Epithelial cell of proximal tubule (primary cell): ENCODE data around the gene CHMP1B. TPM values are rescaled to one million over a fixed set of nuclear protein-coding genes. Genes with fewer than 3 reads are reported as not detected.
"Not testable (repeated sequence)": the region's sequence is repeated elsewhere in the genome, so short reads cannot be mapped to it uniquely, and the experiment has no call there.

Experiments
- DNase-seq: peaks from one replicate; pipeline ENCODE4 v3.0.0-alpha.2; 2011; ENCODE audit warnings: low read depth
- H3K4me3 ChIP-seq: 2 replicates; pipeline ENCODE4 v1.5.1; 2011; ENCODE audit warnings: low read depth, mild to moderate bottlenecking, low read length
- total RNA-seq: library from RNA; depleted of rRNA; stranded (reverse); fragments of >200 nt; gene quantifications from 2 replicates; pipeline ENCODE4 v1.2.3, GENCODE V29; 2015
- TF ChIP-seq, protein P1 (sequence below): conservative IDR thresholded peaks from 2 replicates; pipeline ENCODE4 v1.5.1; 2012; ENCODE audit warnings: low read depth, mild to moderate bottlenecking, low read length

Gene CHMP1B
- total RNA-seq, 1 donor from 2014 or later = 69.8 TPM

DNA sequence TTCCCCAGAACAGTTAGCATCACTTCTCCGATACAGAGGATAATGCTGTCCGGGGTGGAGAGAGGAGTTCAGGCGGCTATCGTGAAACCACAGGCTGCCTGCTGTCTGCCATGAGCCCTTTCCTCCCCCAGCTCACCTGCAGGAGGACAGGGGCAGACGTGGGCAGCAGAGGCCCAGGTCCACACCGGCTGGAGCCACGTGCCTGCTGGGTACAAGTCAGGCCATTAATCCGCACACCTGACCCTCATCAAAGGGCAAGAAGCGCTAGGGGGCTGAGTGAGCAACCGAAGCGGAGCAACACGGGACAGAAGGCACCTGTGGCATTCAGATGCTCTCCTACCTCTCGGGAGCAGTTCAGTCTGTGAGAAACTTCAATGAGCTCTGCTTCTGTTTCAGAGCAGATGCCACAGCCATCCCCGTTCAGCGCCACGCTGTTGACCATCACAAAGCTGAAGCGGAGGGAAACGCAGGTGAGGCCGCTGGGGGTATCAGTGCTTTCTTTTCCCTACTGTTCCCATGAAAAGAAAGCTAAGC, 35.4 kb downstream of the CHMP1B start:
- no peak for DNase-seq
- TF ChIP-seq, protein P1, sequence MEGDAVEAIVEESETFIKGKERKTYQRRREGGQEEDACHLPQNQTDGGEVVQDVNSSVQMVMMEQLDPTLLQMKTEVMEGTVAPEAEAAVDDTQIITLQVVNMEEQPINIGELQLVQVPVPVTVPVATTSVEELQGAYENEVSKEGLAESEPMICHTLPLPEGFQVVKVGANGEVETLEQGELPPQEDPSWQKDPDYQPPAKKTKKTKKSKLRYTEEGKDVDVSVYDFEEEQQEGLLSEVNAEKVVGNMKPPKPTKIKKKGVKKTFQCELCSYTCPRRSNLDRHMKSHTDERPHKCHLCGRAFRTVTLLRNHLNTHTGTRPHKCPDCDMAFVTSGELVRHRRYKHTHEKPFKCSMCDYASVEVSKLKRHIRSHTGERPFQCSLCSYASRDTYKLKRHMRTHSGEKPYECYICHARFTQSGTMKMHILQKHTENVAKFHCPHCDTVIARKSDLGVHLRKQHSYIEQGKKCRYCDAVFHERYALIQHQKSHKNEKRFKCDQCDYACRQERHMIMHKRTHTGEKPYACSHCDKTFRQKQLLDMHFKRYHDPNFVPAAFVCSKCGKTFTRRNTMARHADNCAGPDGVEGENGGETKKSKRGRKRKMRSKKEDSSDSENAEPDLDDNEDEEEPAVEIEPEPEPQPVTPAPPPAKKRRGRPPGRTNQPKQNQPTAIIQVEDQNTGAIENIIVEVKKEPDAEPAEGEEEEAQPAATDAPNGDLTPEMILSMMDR = no peak
- no peak overlapping the region for H3K4me3 ChIP-seq

- TF ChIP-seq, protein P1 = no peak
- DNase-seq = no peak
Observed at GRCh38 chr18:11887328-11888128, 36.3 kb downstream of the CHMP1B start.

DNA sequence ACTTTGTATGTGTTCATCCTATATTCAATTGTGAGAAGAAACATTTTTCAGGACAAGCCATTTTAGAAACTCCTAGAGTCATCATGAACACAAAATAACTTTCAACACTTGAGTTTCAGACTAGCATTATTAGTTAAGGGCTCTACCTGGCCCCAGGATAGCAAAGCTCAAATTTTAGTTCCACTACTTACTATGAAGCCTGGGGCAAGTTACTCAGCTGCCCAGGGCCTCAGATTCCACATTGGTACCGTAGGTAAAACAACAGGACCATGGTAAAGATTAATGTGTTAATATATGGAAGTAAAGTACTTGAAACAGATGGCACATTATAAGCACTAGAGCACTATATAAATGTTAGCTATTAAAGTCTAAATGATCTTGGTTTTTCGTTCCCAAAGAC, 37.5 kb downstream of the CHMP1B start:
- TF ChIP-seq, protein P1 = no peak
- H3K4me3 ChIP-seq = no peak overlapping the region
- no peak for DNase-seq

More at GRCh38 chr18:11887328-11888128, 36.3 kb downstream of the CHMP1B start:
- no peak overlapping the region for H3K4me3 ChIP-seq

DNA sequence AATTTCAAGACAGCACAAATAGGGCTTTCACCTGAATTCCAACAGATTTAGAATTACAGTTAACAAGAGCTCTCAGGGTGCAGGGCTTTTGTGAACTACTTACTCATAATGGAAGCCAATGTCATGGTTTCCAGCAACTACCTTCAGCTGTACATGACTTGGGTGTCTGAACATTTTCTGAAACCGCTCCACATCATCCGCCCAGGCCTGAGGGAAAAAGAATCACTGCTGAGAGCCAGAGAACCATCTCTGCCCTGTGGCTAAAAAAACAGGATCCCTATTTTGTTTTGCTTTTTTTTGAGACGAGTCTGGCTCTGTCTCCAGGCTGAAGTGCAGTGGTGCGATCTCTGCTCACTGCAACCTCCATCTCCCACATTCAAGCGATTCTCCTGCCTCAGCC, 38.1 kb downstream of the CHMP1B start:
- DNase-seq = no peak

DNA sequence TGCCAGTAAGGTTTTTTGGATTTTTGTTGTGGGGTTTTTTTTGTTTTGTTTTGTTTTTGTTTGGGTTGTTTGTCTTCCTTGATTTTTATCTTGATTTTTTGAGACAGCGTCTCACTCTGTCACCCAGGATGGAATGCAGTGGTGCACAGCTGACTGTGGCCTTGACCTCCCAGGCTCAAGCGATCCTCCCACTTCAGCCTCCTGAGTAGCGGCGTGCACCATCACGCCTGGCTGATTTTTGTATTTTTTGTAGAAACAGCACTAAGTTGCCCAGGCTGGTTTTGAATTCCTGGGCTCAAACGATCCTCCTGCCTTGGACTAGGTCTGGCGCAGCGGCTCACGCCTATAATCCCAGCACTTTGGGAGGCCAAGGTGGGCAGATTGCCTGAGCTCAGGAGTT, 40.5 kb downstream of the CHMP1B start:
- TF ChIP-seq, protein P1 = no peak
- no peak overlapping the region for H3K4me3 ChIP-seq
- no peak for DNase-seq

More for the DNA sequence above, 38.1 kb downstream of the CHMP1B start:
- no peak overlapping the region for H3K4me3 ChIP-seq
- TF ChIP-seq, protein P1 = no peak

DNA sequence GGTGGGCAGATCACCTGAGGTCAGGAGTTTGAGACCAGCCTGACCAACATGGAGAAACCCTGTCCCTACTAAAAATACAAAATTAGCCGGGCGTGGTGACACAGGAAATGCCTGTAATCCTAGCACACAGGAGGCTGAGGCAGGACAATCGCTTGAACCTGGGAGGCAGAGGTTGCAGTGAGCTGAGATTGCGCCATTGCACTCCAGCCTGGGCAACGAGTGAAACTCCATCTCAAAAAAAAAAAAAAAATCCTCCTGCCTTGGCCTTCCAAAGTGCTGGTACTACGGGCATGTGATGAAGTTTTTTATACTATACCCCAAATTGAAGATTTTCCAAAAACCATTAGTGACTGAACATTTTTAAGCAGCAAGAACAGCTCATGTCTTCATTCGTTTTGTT, 41.2 kb downstream of the CHMP1B start:
- not testable (repeated sequence) for H3K4me3 ChIP-seq, DNase-seq

DNA sequence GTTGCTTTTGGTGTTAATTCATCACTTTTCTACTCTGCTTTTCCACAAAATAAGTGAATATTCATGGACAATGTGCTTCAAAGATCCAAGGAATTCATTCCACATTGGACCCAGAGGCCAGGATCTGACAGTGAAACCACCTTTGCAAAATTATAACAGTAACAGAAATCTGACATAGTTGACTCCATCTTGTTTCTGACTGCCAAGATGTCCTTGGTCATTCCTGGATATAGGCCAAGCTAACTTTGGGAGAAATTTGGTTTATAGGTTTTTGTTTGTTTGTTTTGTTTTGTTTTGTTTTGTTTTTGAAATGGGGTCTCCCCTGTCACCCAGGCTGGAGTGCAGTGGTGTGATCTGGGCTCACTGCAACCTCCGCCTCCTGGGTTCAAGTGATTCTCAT, 46.6 kb downstream of the CHMP1B start:
- no peak overlapping the region for H3K4me3 ChIP-seq
- TF ChIP-seq, protein P1 = no peak
- no peak for DNase-seq
